CD14-positive monocyte (primary cell): ENCODE measurements around the gene ODF2. TPM values are rescaled to one million over a fixed set of nuclear protein-coding genes. Genes with fewer than 3 reads are reported as not detected.
"Not testable (repeated sequence)": the region's sequence is repeated elsewhere in the genome, so short reads cannot be mapped to it uniquely, and the experiment has no call there.

Experiments
- DNase-seq, 3 donors: peaks; one replicate each; pipeline ENCODE4 v3.0.0-alpha.2; 2011 to 2022
- H2AFZ ChIP-seq: 2 replicates; pipeline ENCODE4 v1.6.0; 2012; ENCODE audit warnings: mild to moderate bottlenecking, low read depth, low read length, inconsistent platforms; ENCODE audit not compliant: insufficient read depth, poor library complexity, severe bottlenecking
- H3K27ac ChIP-seq, 2 donors: 1 replicate in 1 of 2; 2 replicates in 1 of 2; pipeline ENCODE4 v1.5.1; 2012 to 2013; ENCODE audit warnings: low read length in 2 of 2, control low read depth in 1 of 2, inconsistent platforms in 1 of 2, low read depth in 1 of 2, mild to moderate bottlenecking in 1 of 2
- H3K27me3 ChIP-seq, 2 donors: one replicate each; pipeline versions ENCODE4 v1.6.0 to v1.6.1; 2011 to 2013; ENCODE audit warnings: low read length in 2 of 2; ENCODE audit not compliant: control insufficient read depth in 2 of 2, insufficient read depth in 2 of 2
- H3K36me3 ChIP-seq, 2 donors: replicated peaks in 1 of 2; 1 replicate in 1 of 2; 2 replicates in 1 of 2; pipeline versions ENCODE4 v1.5.1 to v1.6.1; 2012 to 2013; ENCODE audit warnings: low read length in 2 of 2, control low read depth in 1 of 2, inconsistent platforms in 1 of 2, mild to moderate bottlenecking in 1 of 2; ENCODE audit not compliant: insufficient read depth in 2 of 2, control insufficient read depth in 1 of 2
- H3K4me1 ChIP-seq, 2 donors: 1 replicate in 1 of 2; 2 replicates in 1 of 2; pipeline versions ENCODE4 v1.5.1 to v1.6.1; 2012 to 2013; ENCODE audit warnings: low read length in 2 of 2, control low read depth in 1 of 2, inconsistent platforms in 1 of 2, mild to moderate bottlenecking in 1 of 2, moderate library complexity in 1 of 2; ENCODE audit not compliant: insufficient read depth in 2 of 2, control insufficient read depth in 1 of 2
- H3K4me2 ChIP-seq: replicated peaks from 2 replicates; pipeline ENCODE3; 2012; ENCODE audit warnings: low read length, moderate library complexity, mild to moderate bottlenecking; ENCODE audit not compliant: poor library complexity, severe bottlenecking; ENCODE audit errors: extremely low read depth
- H3K4me3 ChIP-seq, 3 experiments: fragments of 200-600 bp in 1 of 3; sonication (generic) in 1 of 3; replicated peaks in 1 of 3; 1 replicate in 2 of 3; 2 replicates in 1 of 3; pipeline ENCODE4 v1.5.1; 2011 to 2013; ENCODE audit warnings: low read length in 3 of 3, mild to moderate bottlenecking in 3 of 3, control low read depth in 2 of 3, low read depth in 2 of 3, inconsistent platforms in 1 of 3, moderate library complexity in 1 of 3
- H3K79me2 ChIP-seq: 2 replicates; pipeline ENCODE4 v1.6.0; 2012; ENCODE audit warnings: mild to moderate bottlenecking, control low read depth, inconsistent platforms, low read length, moderate library complexity; ENCODE audit not compliant: insufficient read depth
- H3K9ac ChIP-seq: 2 replicates; pipeline ENCODE4 v1.6.0; 2017; ENCODE audit warnings: low read length, mild to moderate bottlenecking; ENCODE audit not compliant: insufficient read depth, poor library complexity, severe bottlenecking
- H3K9me3 ChIP-seq, 2 donors: replicated peaks in 1 of 2; 1 replicate in 1 of 2; 2 replicates in 1 of 2; pipeline versions ENCODE4 v1.5.1 to v1.6.1; 2012 to 2013; ENCODE audit warnings: low read length in 2 of 2, control low read depth in 1 of 2; ENCODE audit not compliant: control insufficient read depth in 1 of 2, insufficient read depth in 1 of 2
- H4K20me1 ChIP-seq: 2 replicates; pipeline ENCODE4 v1.6.0; 2012; ENCODE audit warnings: mild to moderate bottlenecking, low read length, control low read depth, moderate library complexity; ENCODE audit not compliant: insufficient read depth
- H3K27ac Mint-ChIP-seq, 7 donors: one replicate each; pipeline ENCODE4 v1.8.0; 2020; ENCODE audit warnings: mild to moderate bottlenecking in 7 of 7, mixed read lengths in 7 of 7, moderate library complexity in 6 of 7, inconsistent platforms in 2 of 7
- H3K27me3 Mint-ChIP-seq, 3 donors: one replicate each; pipeline ENCODE4 v1.8.0; 2021 to 2022; ENCODE audit warnings: low read depth in 3 of 3, mild to moderate bottlenecking in 3 of 3, mixed read lengths in 3 of 3, moderate library complexity in 3 of 3, inconsistent platforms in 1 of 3
- H3K36me3 Mint-ChIP-seq, 2 donors: one replicate each; pipeline ENCODE4 v1.8.0; 2020; ENCODE audit warnings: mixed read lengths in 2 of 2, inconsistent platforms in 1 of 2, mild to moderate bottlenecking in 1 of 2
- H3K4me1 Mint-ChIP-seq: one replicate; pipeline ENCODE4 v1.8.0; 2020; ENCODE audit warnings: mild to moderate bottlenecking, mixed read lengths
- H3K4me3 Mint-ChIP-seq, 2 donors: one replicate each; pipeline ENCODE4 v1.8.0; 2020; ENCODE audit warnings: mild to moderate bottlenecking in 2 of 2, mixed read lengths in 2 of 2, moderate library complexity in 1 of 2
- H3K9me3 Mint-ChIP-seq, 7 donors: one replicate each; pipeline ENCODE4 v1.8.0; 2020 to 2022; ENCODE audit warnings: mixed read lengths in 7 of 7, mild to moderate bottlenecking in 6 of 7, moderate library complexity in 6 of 7, inconsistent platforms in 2 of 7
- WGBS: methylation state at CpG from one replicate; pipeline ENCODE4 v1.1.5; 2013; ENCODE audit warnings: missing lambda C conversion rate; ENCODE audit not compliant: insufficient coverage; 5-methylcytosine and 5-hydroxymethylcytosine counted together
- intact Hi-C, 2 donors: fragments of 100-400 bp; cut with micrococcal nuclease; formaldehyde crosslinking; loops; one replicate each; pipeline versions ENCODE4 v1.15.0 to v1.15.1; 2023
- polyA plus RNA-seq, 3 donors: library from polyadenylated mRNA; depleted of rRNA in 1 of 3; unstranded in 2 of 3; stranded (reverse) in 1 of 3; fragments of 300-500 nt in 2 of 3; fragments of >200 nt in 1 of 3; fragmentation: Illumina TruSeq in 2 of 3; gene quantifications; 1 replicate in 2 of 3; 2 replicates in 1 of 3; pipeline ENCODE4 v1.2.3, GENCODE V29; 2012 to 2021
- TF ChIP-seq, protein P1 (sequence below): fragments of 200-600 bp; IDR thresholded peaks from one replicate; pipeline ENCODE4 v1.8.0; 2022; ENCODE audit warnings: antibody characterized with exemption, mild to moderate bottlenecking

ODF2 gene
- polyA plus RNA-seq, 3 donors, result 7.9 to 24.1 (median 11.4) TPM

DNA sequence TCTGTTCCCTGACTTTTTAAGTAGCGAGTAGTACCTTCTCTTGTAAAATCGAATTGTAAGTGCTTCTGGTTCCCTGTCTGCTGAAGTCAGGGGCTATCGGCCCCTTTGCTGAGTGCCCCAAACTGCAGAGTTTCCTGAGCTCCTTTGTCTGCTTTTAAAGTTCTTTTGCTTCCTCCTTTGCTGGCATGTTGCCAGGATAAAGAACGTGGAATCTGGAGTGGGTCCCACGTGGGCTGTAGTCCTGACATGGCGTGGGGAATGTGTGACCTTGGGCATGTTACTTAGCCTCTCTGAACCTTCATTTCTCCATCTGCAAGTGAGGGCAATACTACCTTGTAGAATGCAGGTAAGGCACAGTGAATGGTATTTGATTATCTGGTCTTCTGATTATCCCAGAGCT is 13.7 kb upstream of the ODF2 start:
- Mint-ChIP-seq H3K27me3 (peaks cover 5 to 11% (median 7%) of the 10 kb centered on the region in 3 donors), H3K27ac (peak overlapping the region in 1 of 7 donors; percentile 25), H3K4me3 (no peak overlapping the region), H3K36me3 (no peaks in the 10 kb centered on the region), H3K4me1 (peaks cover 6% of the 10 kb centered on the region), H3K9me3 (peaks cover 0 to 2% (median 0%) of the 10 kb centered on the region in 7 donors)
- Histone ChIP-seq H3K9me3 (no peaks in the 10 kb centered on the region), H3K27ac (no peak overlapping the region), H3K4me2 (no peak overlapping the region), H3K4me3 (no peak overlapping the region), H3K4me1 (peaks cover 0 to 4% of the 10 kb centered on the region in 2 donors), H3K36me3 (no peaks in the 10 kb centered on the region), H3K9ac (no peak overlapping the region), H3K79me2 (no peaks in the 10 kb centered on the region), H4K20me1 (no peaks in the 10 kb centered on the region), H3K27me3 (no peaks in the 10 kb centered on the region), H2AFZ (peak overlapping the region; percentile 5)
- DNase-seq, result no peak
- intact Hi-C loops, result no loop called here
- TF ChIP-seq, protein P1, sequence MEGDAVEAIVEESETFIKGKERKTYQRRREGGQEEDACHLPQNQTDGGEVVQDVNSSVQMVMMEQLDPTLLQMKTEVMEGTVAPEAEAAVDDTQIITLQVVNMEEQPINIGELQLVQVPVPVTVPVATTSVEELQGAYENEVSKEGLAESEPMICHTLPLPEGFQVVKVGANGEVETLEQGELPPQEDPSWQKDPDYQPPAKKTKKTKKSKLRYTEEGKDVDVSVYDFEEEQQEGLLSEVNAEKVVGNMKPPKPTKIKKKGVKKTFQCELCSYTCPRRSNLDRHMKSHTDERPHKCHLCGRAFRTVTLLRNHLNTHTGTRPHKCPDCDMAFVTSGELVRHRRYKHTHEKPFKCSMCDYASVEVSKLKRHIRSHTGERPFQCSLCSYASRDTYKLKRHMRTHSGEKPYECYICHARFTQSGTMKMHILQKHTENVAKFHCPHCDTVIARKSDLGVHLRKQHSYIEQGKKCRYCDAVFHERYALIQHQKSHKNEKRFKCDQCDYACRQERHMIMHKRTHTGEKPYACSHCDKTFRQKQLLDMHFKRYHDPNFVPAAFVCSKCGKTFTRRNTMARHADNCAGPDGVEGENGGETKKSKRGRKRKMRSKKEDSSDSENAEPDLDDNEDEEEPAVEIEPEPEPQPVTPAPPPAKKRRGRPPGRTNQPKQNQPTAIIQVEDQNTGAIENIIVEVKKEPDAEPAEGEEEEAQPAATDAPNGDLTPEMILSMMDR, result no peak
- WGBS, result 41% methylated on average over 3 of the region's 6 CpGs

DNA sequence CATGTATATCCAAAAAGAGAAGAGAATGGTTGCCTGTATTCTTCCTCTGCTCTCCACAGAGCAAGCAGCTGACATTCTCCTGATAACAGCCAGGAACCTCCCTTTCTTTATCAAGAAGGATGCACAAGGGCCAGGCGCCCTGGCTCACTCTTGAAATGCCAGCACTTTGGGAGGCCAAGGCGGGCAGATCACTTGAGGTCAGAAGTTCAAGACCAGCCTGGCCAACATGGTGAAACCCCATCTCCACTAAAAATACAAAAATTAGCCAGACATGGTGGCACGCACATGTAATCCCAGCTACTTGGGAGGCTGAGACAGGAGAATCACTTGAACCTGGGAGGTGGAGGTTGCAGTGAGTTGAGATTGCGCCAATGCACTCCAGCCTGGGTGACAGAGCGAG is 9.3 kb upstream of the ODF2 start:
- H3K36me3 ChIP-seq, intact Hi-C loops, H4K20me1 ChIP-seq, H3K4me2 ChIP-seq, H3K79me2 ChIP-seq, H3K36me3 Mint-ChIP-seq, H3K27ac ChIP-seq, H2AFZ ChIP-seq, DNase-seq, H3K9me3 ChIP-seq, H3K4me1 Mint-ChIP-seq, H3K4me3 ChIP-seq, H3K9me3 Mint-ChIP-seq, H3K4me3 Mint-ChIP-seq, H3K4me1 ChIP-seq, H3K27ac Mint-ChIP-seq, H3K9ac ChIP-seq, H3K27me3 ChIP-seq: not testable (repeated sequence)
- H3K27me3 Mint-ChIP-seq, result peaks cover 5 to 11% (median 5%) of the 10 kb centered on the region in 3 donors
- WGBS, result 100% methylated on average over 2 of the region's 5 CpGs
